AG10803 (cell line): ENCODE measurements around the gene RAPGEFL1.

Source experiments
- DNase-seq: peaks from one replicate; pipeline ENCODE4 v3.0.0; 2010; ENCODE audit warnings: low read depth
- H3K4me3 ChIP-seq: 2 replicates; pipeline ENCODE4 v1.5.1; 2011; ENCODE audit warnings: mild to moderate bottlenecking, low read length, control low read depth
- TF ChIP-seq, protein P1 (sequence below): conservative IDR thresholded peaks from 2 replicates; pipeline ENCODE4 v1.5.1; 2011; ENCODE audit warnings: mild to moderate bottlenecking, low read length, control low read depth, inconsistent platforms

The RAPGEFL1 gene

DNA sequence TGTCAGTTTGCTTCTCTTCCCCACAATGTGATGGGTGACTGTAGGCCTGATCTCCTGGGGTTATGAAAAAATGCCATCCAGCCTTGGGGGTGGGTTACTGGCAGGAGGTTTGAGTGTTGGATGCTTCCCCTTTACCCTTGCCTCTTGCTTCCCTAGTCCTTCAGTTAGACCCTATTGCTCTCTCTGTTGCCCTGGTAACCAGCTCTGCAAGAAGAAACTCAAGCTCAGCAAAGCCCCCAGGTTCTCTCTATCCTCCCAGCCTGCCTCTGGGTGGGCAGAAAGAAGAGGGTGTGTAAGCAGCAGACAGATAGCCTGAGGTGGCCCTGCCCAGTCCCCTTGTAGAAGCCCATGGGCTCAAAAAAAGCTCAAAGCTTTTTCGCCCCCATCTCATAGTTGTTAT lies 2.8 kb upstream of the RAPGEFL1 start:
- TF ChIP-seq, protein P1, sequence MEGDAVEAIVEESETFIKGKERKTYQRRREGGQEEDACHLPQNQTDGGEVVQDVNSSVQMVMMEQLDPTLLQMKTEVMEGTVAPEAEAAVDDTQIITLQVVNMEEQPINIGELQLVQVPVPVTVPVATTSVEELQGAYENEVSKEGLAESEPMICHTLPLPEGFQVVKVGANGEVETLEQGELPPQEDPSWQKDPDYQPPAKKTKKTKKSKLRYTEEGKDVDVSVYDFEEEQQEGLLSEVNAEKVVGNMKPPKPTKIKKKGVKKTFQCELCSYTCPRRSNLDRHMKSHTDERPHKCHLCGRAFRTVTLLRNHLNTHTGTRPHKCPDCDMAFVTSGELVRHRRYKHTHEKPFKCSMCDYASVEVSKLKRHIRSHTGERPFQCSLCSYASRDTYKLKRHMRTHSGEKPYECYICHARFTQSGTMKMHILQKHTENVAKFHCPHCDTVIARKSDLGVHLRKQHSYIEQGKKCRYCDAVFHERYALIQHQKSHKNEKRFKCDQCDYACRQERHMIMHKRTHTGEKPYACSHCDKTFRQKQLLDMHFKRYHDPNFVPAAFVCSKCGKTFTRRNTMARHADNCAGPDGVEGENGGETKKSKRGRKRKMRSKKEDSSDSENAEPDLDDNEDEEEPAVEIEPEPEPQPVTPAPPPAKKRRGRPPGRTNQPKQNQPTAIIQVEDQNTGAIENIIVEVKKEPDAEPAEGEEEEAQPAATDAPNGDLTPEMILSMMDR, result no peak
- no peak overlapping the region for H3K4me3 ChIP-seq
- no peak for DNase-seq

DNA sequence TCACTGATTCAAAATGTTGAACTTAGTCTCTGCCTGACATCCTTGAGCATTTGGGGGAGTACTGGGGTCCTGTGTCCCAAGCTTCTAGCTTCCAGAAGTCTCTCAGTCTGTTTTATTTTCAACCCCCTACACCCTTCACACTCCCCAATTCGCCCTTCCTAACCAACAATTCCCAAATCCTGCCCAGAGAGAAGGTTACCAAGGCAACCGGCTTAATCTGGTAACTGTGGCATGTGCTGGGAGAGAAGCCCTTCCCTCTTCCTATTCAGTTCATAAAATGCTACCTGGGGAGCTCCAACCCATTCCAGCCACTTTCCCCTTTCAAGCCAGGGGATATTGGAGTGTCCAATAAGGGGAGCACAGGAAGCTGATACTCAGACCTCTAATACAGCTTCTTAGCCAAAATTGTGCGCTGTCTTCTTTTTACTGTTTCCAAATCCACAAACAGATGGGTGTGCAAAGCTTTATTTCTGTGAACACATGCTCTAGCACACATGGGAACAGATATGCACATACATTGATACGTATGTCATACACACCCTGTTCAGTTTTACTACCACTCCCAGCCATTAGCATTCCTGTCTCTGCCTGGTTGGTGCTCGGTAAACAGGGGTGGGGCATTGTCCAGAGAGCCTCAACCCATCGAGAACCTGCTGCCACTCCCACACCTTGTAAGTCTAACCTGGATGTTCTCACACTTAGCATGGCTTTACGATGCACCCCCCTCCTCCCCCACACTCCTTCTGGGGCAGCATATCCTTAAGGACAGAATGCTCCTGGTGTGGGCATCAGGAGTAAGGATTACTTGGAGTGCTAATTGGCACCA lies 1.1 kb upstream of the RAPGEFL1 start:
- H3K4me3 ChIP-seq, result no peak overlapping the region
- TF ChIP-seq, protein P1, result no peak
- no peak for DNase-seq

DNA sequence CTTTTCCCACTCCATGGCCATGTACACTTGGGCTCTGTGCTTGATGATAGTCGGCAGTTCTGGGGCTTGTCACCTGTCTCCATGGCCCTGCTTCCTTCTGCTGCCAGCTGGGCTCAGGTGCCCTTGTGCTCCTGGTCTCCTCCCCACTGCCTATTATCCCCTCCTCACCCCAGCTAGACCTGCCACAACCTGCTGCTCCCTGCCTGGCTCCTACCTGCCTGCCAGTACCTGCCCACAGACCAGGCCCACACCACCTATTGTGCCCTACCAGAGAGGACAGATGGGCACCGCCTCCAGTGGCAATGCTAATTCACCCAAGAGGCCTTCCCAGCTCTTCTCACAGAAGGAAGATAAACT lies 538 bp upstream of the RAPGEFL1 start:
- TF ChIP-seq, protein P1, result no peak
- no peak overlapping the region for H3K4me3 ChIP-seq
- DNase-seq, result no peak

DNA sequence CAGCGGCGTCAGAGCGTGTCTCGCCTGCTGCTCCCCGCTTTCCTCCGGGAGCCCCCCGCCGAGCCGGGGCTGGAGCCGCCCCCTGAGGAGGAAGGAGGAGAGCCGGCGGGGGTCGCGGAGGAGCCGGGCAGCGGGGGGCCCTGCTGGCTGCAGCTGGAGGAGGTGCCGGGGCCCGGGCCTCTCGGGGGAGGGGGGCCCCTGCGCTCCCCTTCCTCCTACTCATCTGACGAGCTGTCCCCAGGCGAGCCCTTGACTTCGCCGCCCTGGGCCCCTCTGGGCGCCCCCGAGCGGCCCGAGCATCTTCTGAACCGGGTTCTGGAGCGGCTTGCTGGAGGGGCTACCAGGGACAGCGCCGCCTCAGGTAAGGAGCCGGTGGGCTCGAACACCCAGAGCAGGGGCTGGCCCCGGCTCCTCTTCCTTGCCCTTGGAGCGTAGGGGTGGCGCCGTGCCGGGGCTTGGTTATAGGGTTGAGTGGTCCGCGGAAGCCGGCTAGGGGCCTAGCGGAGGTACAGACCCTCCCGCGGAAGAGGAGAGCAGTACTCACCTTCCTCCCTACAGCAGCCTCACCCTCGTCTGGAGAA lies 841 bp downstream of the RAPGEFL1 start:
- no peak overlapping the region for H3K4me3 ChIP-seq
- no peak for DNase-seq
- TF ChIP-seq, protein P1, result no peak

DNA sequence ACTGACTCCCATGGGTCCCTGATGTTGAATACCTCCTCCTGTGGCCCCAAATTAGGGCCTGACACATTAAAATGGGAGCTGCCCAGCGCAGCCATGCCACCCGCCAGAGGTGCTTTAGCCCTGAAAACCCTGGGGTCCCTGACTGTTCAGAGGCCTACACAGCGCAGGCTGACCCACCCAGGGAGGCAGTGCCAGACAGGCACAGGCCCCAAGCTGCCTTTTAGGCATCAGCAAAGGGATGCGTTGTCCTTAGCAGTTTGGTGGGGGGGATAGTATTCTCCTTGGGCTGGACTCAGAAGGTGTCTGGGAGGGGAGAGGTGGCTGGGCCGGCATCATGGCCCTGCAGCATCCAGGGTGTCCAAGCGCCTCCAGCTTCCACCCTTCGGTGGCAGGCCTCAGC lies 1.4 kb downstream of the RAPGEFL1 start:
- no peak overlapping the region for H3K4me3 ChIP-seq
- DNase-seq, result no peak
- TF ChIP-seq, protein P1, result no peak

DNA sequence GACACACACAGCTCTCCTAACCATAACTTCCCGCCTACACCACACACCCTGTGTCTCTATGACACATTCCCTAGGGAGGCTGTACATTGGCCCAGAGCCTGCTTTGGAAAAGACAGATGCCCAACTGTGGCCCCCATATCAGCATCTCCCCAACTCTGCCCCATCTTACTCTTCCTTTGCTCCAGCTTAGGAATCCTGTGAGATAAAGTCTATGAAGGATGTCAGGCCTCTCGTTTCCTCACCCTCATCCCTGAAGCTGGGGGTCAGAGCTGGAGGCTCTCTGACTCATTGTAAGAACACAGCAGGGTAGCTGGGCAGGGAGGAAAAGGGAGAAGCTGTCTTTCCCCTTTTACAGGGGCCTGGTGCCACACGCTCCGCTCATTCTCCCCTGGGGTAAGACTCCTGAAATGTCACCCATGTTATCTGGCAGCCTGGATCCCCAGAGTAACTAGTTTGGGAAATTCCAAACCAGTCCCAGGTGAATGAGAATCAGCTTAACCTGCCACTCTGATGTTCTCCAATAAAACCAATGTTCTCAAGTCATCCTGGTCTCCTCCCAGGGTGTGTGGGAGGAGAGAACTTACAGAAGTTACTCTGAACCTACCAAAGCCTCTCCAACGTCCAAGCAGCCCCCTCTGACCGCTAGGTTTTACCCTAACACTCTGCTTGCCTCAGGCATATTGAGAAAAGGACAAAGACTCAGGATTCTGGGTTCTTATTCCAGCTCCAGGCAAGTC lies 2.8 kb downstream of the RAPGEFL1 start:
- TF ChIP-seq, protein P1, result no peak
- no peak overlapping the region for H3K4me3 ChIP-seq
- DNase-seq, result peak; percentile 38
